Fibroblast of skin of left quadriceps (primary cell): Measurements from ENCODE around the gene OR52E4.

ENCODE experiments used
- DNase-seq, 2 experiments: peaks; one replicate each; pipeline ENCODE4 v3.0.0-alpha.2; 2013; ENCODE audit warnings: low read depth in 2 of 2

Gene OR52E4

DNA sequence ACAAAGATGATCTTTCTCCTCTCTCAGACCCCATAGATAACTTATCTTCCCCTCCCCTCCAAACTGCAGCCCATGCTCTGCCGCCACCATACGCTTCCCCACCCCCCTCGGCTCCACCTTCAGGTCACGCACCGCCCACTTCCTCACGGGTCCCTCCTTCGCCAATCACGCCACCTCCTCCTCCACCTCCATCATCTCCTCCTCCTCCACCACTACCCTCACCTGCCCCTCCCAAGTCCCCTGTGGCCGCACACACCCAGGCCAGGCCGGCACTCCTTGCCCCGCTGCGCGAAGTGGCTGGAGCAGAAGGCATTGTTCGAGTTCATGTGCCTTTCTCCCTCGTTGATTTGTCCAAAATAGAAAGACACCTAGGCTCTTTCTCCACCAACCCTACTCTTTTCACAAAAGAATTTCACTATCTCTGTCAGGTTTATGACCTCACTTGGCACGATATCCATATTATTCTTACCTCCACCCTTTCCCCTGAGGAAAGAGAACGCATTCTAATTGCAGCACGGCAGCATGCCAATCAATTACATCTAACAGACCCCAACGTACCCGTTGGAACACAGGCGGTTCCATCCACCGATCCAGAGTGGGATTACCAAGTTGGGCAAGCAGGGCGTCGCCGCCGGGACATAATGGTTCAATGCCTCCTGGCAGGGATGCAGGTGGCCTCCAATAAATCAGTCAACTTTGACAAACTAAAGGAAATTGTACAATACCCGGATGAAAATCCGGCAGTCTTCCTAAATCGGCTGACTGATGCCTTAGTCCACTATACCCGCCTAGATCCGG is 49.3 kb downstream of the OR52E4 start:
- DNase-seq, result no peak

DNA sequence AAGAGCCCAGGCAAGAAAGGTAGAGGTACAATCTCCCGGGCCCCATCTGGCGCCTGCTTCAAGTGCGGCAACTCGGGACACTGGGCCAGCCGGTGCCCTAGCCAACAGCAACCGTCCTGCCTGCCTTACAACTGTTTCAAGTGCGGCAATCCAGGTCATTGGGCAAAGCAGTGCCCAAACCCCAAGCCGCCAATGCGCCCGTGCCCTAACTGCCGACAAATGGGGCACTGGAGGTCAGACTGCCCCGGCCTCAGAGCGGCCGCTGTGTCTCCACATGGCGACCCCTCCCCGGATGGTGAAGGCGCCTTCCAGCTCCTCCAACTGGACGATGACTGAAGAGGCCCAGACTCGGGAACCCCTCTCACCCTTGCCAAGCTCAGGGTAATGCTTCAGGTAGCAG is 50.2 kb downstream of the OR52E4 start:
- no peak for DNase-seq

GRCh38 chr11:5931061-5931460 is 50.6 kb downstream of the OR52E4 start:
- no peak for DNase-seq

- DNase-seq, result no peak
These were observed 52.2 kb downstream of the OR52E4 start for GRCh38 chr11:5932671-5933070.

DNA sequence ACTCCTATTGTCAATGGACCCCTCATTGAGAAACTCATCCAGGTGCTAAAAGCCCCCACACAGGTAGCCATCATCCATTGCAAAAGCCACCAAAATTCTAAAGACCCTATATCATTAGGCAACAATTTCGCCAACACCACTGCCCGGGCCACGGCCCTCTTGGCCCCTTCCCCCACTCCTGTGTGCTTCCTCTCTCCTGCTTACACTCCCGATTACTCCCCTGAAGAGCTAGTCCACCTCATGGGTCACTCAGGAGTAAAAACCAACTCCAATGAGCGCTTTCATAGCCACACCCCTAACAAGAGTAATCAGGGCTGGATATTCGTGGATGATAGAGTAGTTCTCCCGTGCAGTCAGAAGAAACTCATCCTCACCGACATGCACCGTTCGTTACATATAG is 52.7 kb downstream of the OR52E4 start:
- DNase-seq, result no peak
